ENCODE measurements around the gene FIGNL1. TPM values are rescaled to one million over a fixed set of nuclear protein-coding genes. Genes with fewer than 3 reads are reported as not detected.

The FIGNL1 gene
- total RNA-seq, 1 donor from 2014 or later, result 4.1 TPM

DNA sequence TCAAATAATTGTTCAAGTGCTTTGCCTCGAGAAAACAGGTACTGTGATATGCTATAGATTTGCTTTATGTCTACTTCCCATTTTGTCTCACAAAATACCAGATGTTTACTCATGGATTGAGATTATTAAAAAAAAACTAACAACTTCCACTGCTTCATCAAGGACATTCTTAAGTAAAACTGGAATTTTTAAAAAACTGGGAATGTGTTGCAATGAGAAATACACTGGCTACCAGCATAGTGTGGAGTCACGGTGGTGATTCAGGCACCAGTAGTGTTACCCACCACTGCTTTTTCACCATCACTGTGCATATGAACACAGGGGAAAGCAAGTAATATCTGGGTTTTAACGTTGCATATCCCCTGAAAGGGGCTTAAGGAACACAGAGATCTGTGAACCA is 21.2 kb downstream of the FIGNL1 start:
- TF ChIP-seq, protein P1, sequence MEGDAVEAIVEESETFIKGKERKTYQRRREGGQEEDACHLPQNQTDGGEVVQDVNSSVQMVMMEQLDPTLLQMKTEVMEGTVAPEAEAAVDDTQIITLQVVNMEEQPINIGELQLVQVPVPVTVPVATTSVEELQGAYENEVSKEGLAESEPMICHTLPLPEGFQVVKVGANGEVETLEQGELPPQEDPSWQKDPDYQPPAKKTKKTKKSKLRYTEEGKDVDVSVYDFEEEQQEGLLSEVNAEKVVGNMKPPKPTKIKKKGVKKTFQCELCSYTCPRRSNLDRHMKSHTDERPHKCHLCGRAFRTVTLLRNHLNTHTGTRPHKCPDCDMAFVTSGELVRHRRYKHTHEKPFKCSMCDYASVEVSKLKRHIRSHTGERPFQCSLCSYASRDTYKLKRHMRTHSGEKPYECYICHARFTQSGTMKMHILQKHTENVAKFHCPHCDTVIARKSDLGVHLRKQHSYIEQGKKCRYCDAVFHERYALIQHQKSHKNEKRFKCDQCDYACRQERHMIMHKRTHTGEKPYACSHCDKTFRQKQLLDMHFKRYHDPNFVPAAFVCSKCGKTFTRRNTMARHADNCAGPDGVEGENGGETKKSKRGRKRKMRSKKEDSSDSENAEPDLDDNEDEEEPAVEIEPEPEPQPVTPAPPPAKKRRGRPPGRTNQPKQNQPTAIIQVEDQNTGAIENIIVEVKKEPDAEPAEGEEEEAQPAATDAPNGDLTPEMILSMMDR (IDR thresholded peaks at IDR 0.05; ENCODE audit: borderline replicate concordance), result no peak
- no peak for DNase-seq
- H3K9me3 ChIP-seq (replicated peaks), result no peaks in the 10 kb centered on the region
- no peaks in the 10 kb centered on the region for H3K36me3 ChIP-seq
- H3K27me3 ChIP-seq (ENCODE audit: low read depth), result no peaks in the 10 kb centered on the region
- intact Hi-C loops (cut with micrococcal nuclease), result no loop called here
- H3K4me1 ChIP-seq, result no peaks in the 10 kb centered on the region
- no peak overlapping the region for H3K27ac ChIP-seq (replicated peaks)
- no peak overlapping the region for H3K4me3 ChIP-seq

DNA sequence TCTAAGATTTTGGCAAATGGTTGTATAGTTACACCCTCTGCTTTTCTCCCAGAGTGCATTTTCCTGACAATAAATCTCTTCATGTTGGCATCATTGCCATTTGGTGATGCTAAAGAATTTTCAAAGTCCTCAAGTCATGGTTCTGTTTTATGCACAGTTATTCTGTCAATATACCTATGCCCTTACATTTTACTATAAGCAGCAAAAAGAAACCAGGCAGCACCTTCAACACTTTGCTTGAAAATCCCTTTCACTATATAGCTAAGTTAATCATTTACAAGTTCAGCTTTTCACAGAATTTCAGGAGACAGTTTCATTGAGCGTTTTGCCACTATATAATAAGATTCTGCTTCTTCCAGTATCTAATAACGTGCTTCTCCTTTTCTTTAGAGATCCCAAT is 22.6 kb downstream of the FIGNL1 start:
- Histone ChIP-seq H3K4me1 (no peaks in the 10 kb centered on the region), H3K4me3 (no peak overlapping the region), H3K27me3 (ENCODE audit: low read depth) (no peaks in the 10 kb centered on the region), H3K27ac (replicated peaks) (no peak overlapping the region), H3K36me3 (no peaks in the 10 kb centered on the region), H3K9me3 (replicated peaks) (no peaks in the 10 kb centered on the region)
- TF ChIP-seq, protein P1 (IDR thresholded peaks at IDR 0.05; ENCODE audit: borderline replicate concordance), result no peak
- intact Hi-C loops (cut with micrococcal nuclease), result no loop called here
- DNase-seq, result no peak

DNA sequence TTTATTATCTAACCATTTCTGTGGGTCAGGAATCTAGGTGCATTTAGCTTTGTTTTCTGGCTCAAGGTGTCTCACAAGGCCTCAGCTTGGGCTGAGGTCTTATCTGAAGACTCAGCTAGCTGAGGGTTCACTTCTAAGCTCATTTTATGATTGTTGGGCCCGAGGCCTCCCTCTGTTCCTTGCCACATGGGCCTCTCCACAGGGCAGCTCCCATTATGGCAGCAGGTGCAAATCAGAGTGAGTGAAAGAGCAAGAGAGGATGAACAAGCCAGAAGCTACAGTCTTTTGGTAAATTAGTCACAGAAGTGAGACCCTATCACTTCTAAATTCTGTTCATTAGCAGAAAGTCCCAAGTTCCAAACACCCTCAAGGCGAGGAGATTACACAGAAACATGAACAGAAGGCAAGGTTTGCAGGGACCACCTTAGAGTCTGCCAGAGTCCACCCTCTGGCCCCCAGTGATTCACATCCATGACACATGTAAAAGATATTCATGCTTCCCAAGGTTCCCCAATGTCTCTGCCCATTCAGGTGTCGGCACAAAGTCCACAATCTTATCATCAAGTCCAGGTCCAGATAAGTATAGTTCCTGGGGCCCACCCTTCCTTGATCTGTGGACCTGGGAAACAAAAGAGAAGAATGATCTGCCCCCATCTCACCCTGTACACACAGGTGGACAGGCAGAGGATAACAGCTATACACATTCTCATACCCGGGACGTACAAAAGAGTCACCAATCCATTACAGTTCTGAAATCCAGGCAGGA is 23.7 kb downstream of the FIGNL1 start:
- intact Hi-C loops (cut with micrococcal nuclease), result no loop called here
- Histone ChIP-seq H3K4me1 (no peaks in the 10 kb centered on the region), H3K4me3 (no peak overlapping the region), H3K9me3 (replicated peaks) (no peaks in the 10 kb centered on the region), H3K27me3 (ENCODE audit: low read depth) (peaks cover under 1% of the 10 kb centered on the region), H3K27ac (replicated peaks) (no peak overlapping the region), H3K36me3 (no peaks in the 10 kb centered on the region)
- DNase-seq, result no peak
- TF ChIP-seq, protein P1 (IDR thresholded peaks at IDR 0.05; ENCODE audit: borderline replicate concordance), result no peak

DNA sequence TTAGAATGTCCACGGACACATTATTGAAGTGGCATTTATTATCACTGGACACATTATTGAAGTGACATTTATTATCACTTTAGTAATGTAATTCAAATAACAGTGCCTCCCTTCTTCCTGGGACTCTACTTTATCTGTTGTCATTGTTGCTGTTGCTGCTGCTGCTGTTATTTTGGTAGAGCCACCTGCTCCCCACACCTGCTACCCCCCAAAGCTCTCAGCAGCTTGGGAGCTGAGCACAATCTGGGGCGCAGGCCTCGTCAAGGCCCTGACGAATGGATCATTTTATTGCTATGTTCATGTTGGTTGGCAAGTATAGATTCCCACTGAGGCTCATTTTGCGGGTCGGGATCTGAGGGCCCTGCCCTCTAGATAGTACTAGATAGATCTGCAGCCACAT is 24.8 kb downstream of the FIGNL1 start:
- TF ChIP-seq, protein P1 (IDR thresholded peaks at IDR 0.05; ENCODE audit: borderline replicate concordance), result no peak
- no peaks in the 10 kb centered on the region for H3K9me3 ChIP-seq (replicated peaks)
- no peak for DNase-seq
- H3K27ac ChIP-seq (replicated peaks), result no peak overlapping the region
- H3K36me3 ChIP-seq, result no peaks in the 10 kb centered on the region
- H3K27me3 ChIP-seq (ENCODE audit: low read depth), result peaks cover 7% of the 10 kb centered on the region
- intact Hi-C loops (cut with micrococcal nuclease), result no loop called here
- H3K4me3 ChIP-seq, result no peak overlapping the region
- H3K4me1 ChIP-seq, result no peaks in the 10 kb centered on the region

DNA sequence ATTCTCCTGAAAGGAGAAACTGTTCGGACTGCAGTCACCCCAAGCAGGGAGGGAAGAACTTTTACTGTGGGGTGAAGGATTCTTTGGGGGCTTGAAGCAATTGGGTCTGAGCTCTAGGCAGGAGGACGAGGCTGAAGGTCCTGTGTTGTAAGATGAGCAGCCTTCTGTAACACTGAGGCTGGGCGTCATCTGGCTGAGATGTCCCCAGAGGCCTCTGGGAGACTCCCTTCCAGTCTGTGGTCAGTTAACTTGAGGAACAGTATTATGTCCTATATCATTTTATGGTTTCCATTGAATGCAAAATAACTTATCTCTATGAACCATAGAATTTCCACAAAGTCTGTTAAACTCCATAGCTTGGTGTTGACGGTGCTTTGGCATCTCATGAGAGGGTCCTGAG is 26.3 kb downstream of the FIGNL1 start:
- no peak for DNase-seq
- H3K27ac ChIP-seq (replicated peaks), result no peak overlapping the region
- H3K4me1 ChIP-seq, result no peaks in the 10 kb centered on the region
- no peak overlapping the region for H3K4me3 ChIP-seq
- no peaks in the 10 kb centered on the region for H3K36me3 ChIP-seq
- peaks cover 7% of the 10 kb centered on the region for H3K27me3 ChIP-seq (ENCODE audit: low read depth)
- intact Hi-C loops (cut with micrococcal nuclease), result no loop called here
- TF ChIP-seq, protein P1 (IDR thresholded peaks at IDR 0.05; ENCODE audit: borderline replicate concordance), result no peak
- no peaks in the 10 kb centered on the region for H3K9me3 ChIP-seq (replicated peaks)

All from left ventricle myocardium inferior (tissue), 1 donor.